Immature natural killer cell (primary cell): ENCODE measurements around the gene SCEL. TPM values are rescaled to one million over a fixed set of nuclear protein-coding genes. Genes with fewer than 3 reads are reported as not detected.

Source experiments
- DNase-seq, 3 donors: peaks; one replicate each; pipeline ENCODE4 v3.0.0; 2022; ENCODE audit warnings: mixed read lengths in 1 of 3
- H3K27ac Mint-ChIP-seq, 6 donors: one replicate each; pipeline ENCODE4 v1.8.0; 2020; ENCODE audit warnings: mixed read lengths in 6 of 6, mild to moderate bottlenecking in 5 of 6, inconsistent platforms in 4 of 6, moderate library complexity in 3 of 6
- H3K27me3 Mint-ChIP-seq, 3 donors: one replicate each; pipeline ENCODE4 v1.8.0; 2020 to 2021; ENCODE audit warnings: low read depth in 3 of 3, mild to moderate bottlenecking in 3 of 3, mixed read lengths in 3 of 3, moderate library complexity in 3 of 3, inconsistent platforms in 1 of 3
- H3K36me3 Mint-ChIP-seq, 3 donors: one replicate each; pipeline ENCODE4 v1.8.0; 2020; ENCODE audit warnings: mixed read lengths in 3 of 3, inconsistent platforms in 2 of 3, mild to moderate bottlenecking in 2 of 3
- H3K4me1 Mint-ChIP-seq, 2 donors: one replicate each; pipeline ENCODE4 v1.8.0; 2020; ENCODE audit warnings: inconsistent platforms in 2 of 2, mild to moderate bottlenecking in 2 of 2, mixed read lengths in 2 of 2, moderate library complexity in 1 of 2
- H3K4me3 Mint-ChIP-seq, 5 donors: one replicate each; pipeline ENCODE4 v1.8.0; 2020; ENCODE audit warnings: mild to moderate bottlenecking in 5 of 5, mixed read lengths in 5 of 5, inconsistent platforms in 3 of 5, moderate library complexity in 3 of 5
- H3K9me3 Mint-ChIP-seq, 6 donors: one replicate each; pipeline ENCODE4 v1.8.0; 2020; ENCODE audit warnings: mild to moderate bottlenecking in 6 of 6, mixed read lengths in 6 of 6, inconsistent platforms in 4 of 6, moderate library complexity in 3 of 6
- polyA plus RNA-seq, 3 donors: library from polyadenylated mRNA; unstranded; fragments of 300-500 nt; fragmentation: Illumina TruSeq; gene quantifications; one replicate each; pipeline ENCODE4 v1.2.3, GENCODE V29; 2021

Gene SCEL
- polyA plus RNA-seq, 3 donors from 2014 or later = not detected

DNA sequence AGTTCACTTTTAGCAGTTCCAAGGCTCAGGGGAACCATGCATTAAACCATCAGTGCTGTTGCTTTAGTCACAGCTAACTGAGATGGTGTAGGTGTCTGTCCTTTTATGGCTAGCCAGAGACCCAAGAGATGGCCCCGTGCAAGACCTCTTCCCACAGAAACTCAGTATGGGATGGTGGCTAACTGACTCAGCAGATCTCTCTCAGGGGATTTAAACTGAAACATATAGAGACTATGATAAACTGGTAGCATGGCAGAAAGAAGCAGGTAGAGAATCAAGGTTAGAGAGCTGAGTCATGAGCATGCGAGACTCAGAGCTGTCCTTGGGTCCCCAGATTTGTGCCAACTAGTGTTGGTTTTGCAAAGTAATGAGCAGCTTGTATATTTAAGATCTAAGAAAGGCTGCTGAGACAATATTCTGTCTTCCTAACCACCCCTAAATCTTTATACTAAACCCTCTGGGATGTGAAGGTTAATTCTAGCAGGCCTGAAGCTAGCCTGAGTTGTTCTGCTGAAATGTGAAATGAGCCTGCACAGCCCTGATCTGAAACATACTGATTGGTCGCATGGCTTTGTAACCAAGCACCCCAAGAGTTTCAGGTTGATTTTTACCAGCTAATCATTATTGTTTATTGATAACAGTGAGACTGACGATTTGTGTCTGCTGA is 6.5 kb upstream of the SCEL start:
- H3K4me3 Mint-ChIP-seq = no peak overlapping the region
- peaks cover 0 to 7% (median 5%) of the 10 kb centered on the region in 3 donors for H3K27me3 Mint-ChIP-seq
- H3K4me1 Mint-ChIP-seq = no peaks in the 10 kb centered on the region
- no peaks in the 10 kb centered on the region for H3K36me3 Mint-ChIP-seq
- H3K27ac Mint-ChIP-seq = no peak overlapping the region
- peaks cover 0 to 3% (median 0%) of the 10 kb centered on the region in 6 donors for H3K9me3 Mint-ChIP-seq
- DNase-seq = no peak

DNA sequence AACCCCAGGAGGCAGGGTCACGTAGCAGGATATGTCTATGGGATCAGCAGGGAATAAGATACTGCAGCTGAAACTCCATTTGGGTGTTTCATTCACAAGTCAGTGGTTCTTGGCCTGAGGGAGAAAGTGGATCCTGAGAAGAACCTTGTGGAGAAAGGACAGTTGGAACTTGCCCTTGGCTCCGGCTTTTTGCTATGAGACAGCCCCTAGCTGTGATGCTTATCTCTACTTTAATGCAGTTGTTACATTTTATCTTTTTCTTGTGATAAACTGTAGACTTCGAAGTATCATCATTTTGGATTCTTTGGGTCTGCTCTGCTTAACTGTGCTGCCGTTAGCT is 6.0 kb upstream of the SCEL start:
- Mint-ChIP-seq H3K4me1 (no peaks in the 10 kb centered on the region), H3K27ac (no peak overlapping the region), H3K9me3 (peaks cover 0 to 3% (median 0%) of the 10 kb centered on the region in 6 donors), H3K27me3 (peaks cover 0 to 7% (median 5%) of the 10 kb centered on the region in 3 donors), H3K4me3 (no peak overlapping the region), H3K36me3 (no peaks in the 10 kb centered on the region)
- no peak for DNase-seq

DNA sequence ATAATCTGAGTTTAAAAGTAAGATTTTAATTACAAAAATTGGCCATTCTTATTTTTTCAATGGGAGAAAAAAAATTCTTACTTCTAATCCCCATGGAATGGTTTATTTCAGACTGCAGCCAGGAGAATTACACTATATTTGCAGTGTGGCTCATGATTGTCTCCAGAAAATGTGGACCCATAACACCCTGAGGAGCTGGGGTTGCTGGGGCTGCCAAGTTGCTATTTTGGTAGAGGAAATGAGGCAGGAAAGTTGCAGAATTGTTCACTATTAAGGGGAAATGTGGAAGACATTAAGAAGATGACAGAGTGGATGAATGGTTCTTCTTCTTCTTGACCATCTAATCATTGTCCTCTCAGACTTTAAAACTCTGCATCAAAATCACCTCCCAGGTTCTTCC is 4.6 kb upstream of the SCEL start:
- H3K27ac Mint-ChIP-seq = no peak overlapping the region
- no peaks in the 10 kb centered on the region for H3K36me3 Mint-ChIP-seq
- H3K9me3 Mint-ChIP-seq = peaks cover 0 to 3% (median 0%) of the 10 kb centered on the region in 6 donors
- no peak for DNase-seq
- no peaks in the 10 kb centered on the region for H3K4me1 Mint-ChIP-seq
- H3K4me3 Mint-ChIP-seq = no peak overlapping the region
- peaks cover under 1 to 5% (median 5%) of the 10 kb centered on the region in 3 donors for H3K27me3 Mint-ChIP-seq

DNA sequence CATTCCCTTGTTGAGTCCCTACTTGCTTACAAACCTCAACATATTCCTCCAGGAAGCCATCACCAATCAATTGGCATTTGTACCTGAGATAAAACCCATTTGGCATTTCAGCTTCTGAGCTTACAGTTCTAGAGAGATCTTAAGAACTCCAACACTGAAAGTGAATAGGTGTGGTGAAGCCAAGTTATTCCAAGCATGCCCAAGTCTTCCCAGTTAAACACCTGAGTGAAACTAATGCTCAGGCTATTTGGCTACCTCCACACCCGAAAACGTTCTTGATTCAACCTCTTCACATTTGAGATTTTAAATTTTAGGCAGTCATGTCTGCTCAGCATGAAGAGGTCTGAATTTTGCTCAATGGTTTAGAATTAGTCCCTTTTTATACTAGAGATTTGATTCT is 2.5 kb upstream of the SCEL start:
- Mint-ChIP-seq H3K9me3 (peaks cover 0 to 3% (median 0%) of the 10 kb centered on the region in 6 donors), H3K4me1 (no peaks in the 10 kb centered on the region), H3K27me3 (peaks cover 2 to 5% (median 3%) of the 10 kb centered on the region in 3 donors), H3K27ac (no peak overlapping the region), H3K36me3 (no peaks in the 10 kb centered on the region), H3K4me3 (no peak overlapping the region)
- no peak for DNase-seq

DNA sequence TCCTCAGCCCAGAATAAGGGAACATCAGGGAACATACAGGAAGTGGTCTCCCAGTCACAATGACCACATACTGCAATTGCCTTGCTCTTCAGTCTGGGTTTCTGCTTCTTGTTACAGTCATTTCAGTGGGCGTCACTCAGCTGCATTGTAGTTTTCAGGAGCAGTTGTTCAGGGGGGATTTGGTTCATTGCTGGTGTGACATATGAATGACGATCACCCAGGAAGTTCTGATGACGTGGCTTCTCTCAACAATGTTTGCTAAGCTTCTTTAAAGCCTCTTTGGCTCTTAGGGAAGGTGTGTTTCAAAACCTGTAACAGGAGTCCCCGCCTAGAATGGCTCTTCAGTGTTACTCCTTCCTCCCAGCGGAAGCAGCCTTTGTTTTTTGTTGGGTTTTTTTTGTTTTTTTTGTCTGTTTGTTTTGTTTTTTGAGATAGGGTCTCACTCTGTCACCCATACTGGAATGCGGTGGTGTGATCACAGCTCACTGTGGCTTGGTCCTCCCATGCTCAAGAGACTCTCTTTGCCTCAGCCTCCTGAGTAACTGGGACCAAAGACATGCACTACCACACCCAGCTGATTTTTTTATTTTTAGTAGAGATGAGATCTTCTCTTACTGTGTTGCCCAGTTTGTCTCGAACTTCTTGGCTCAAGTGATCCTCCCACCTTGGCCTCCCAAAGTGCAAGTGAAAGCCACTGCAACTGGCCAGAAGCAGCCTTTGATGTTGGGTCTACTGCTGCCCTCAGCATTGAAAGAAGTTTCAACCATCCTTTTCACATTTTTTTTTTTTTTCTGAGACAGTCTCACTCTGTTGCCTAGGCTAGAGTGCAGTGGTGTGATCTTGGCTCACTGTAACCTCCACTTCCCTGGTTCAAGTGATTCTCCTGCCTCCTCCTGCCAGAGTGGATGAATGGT is 1.4 kb upstream of the SCEL start:
- no peak overlapping the region for H3K27ac Mint-ChIP-seq
- DNase-seq = no peak
- H3K27me3 Mint-ChIP-seq = peaks cover 3 to 4% (median 3%) of the 10 kb centered on the region in 3 donors
- H3K4me3 Mint-ChIP-seq = no peak overlapping the region
- no peaks in the 10 kb centered on the region for H3K36me3 Mint-ChIP-seq
- H3K4me1 Mint-ChIP-seq = no peaks in the 10 kb centered on the region
- peaks cover 0 to 3% (median 0%) of the 10 kb centered on the region in 6 donors for H3K9me3 Mint-ChIP-seq

DNA sequence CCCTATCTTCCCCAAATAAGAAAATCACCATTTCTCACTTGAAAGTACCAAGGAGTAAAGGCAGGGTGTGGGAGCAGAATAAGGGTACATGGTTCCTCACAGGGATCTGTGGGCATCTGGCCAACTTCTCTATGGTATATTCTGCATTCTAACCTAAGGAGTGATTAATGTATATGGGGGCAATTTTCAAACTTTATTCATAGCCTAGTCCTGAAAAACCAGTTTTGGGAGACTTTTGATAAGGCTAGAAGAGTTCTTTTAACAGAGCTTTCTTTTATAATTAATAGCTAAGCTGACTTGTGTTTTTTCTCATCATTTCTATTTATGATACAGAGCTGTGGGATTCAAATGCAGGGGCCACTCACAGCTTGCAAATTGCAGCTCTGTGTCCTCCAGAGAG is 852 bp downstream of the SCEL start:
- no peaks in the 10 kb centered on the region for H3K9me3 Mint-ChIP-seq
- no peaks in the 10 kb centered on the region for H3K36me3 Mint-ChIP-seq
- no peaks in the 10 kb centered on the region for H3K4me1 Mint-ChIP-seq
- H3K27me3 Mint-ChIP-seq = peaks cover 0 to 4% (median 1%) of the 10 kb centered on the region in 3 donors
- DNase-seq = no peak
- no peak overlapping the region for H3K4me3 Mint-ChIP-seq
- no peak overlapping the region for H3K27ac Mint-ChIP-seq

DNA sequence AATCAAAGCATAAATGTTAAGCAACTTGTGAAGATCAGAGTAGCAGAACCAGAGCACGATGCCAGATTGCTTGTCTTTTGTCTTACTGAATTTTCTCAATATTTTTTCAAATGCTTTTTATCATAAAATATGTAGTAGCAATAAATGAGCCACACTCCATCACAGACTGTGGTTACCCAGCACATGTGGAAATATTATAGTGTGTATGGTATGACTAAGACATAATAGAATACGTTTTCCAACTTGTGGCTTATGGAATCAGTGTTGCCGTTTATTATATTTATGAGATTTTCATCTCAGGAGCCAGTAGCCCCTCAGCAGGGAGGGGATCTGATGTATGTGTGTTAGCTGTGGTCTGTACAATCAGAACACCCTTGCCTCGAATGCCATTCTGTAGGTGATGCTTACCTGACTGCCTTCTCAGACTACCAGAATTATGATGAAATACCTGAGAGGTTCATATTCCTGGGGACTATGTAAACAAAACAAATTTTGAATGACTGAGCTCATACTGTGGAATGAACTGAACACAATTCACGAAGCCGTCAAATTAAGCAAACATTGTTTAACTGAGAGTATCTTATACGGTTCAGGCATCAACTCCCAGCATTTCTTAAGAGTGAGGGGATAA is 1.9 kb downstream of the SCEL start:
- no peaks in the 10 kb centered on the region for H3K9me3 Mint-ChIP-seq
- DNase-seq = no peak
- no peak overlapping the region for H3K4me3 Mint-ChIP-seq
- no peak overlapping the region for H3K27ac Mint-ChIP-seq
- H3K27me3 Mint-ChIP-seq = peaks cover 0 to 4% (median 1%) of the 10 kb centered on the region in 3 donors
- H3K36me3 Mint-ChIP-seq = no peaks in the 10 kb centered on the region
- H3K4me1 Mint-ChIP-seq = no peaks in the 10 kb centered on the region

DNA sequence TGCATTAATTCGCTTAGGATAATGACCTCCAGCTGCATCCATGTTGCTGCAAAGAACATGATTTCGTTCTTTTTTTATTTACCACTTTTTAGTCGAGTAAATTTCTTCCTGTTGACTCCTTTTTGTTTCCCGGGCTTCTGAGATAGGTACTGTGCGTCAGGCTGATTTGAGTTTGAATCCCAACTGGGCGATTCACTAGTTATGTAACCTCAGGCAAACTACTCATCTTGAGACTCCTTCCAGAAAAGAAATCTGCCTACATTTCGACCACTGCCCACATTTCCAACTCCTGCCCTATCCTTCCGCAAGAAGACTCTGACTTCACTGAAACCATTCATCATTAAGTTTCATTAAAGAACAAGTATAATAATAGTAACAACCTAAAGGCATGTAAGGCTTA is 8.2 kb downstream of the SCEL start:
- peaks cover 2 to 6% (median 4%) of the 10 kb centered on the region in 3 donors for H3K27me3 Mint-ChIP-seq

DNA sequence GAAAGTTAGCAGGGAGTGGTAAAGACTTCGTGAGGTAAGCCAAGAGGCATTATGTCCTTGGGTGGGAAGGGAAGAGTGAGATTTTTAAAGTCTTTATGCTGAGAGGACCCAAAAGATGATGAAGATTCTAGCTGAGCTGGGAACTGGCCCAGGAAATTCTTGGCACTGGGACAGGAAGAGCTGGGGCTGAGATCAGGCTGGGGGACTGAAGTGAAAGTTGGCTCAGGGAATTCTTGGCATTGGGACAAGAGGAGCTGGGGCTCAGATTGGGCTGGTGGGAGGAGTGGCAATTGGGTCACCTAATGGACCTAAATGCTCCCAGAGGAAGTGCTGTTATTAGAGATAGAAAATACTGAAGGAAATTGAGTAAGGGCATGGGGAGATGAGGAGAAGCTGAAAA is 8.8 kb downstream of the SCEL start:
- H3K27me3 Mint-ChIP-seq = peaks cover 2 to 6% (median 3%) of the 10 kb centered on the region in 3 donors
- no peaks in the 10 kb centered on the region for H3K9me3 Mint-ChIP-seq
- H3K27ac Mint-ChIP-seq = no peak overlapping the region
- DNase-seq = no peak
- no peaks in the 10 kb centered on the region for H3K36me3 Mint-ChIP-seq
- no peaks in the 10 kb centered on the region for H3K4me1 Mint-ChIP-seq
- no peak overlapping the region for H3K4me3 Mint-ChIP-seq

More for the DNA sequence above, 8.2 kb downstream of the SCEL start:
- Mint-ChIP-seq H3K27ac (no peak overlapping the region), H3K9me3 (no peaks in the 10 kb centered on the region), H3K4me1 (no peaks in the 10 kb centered on the region), H3K4me3 (no peak overlapping the region), H3K36me3 (no peaks in the 10 kb centered on the region)
- no peak for DNase-seq

DNA sequence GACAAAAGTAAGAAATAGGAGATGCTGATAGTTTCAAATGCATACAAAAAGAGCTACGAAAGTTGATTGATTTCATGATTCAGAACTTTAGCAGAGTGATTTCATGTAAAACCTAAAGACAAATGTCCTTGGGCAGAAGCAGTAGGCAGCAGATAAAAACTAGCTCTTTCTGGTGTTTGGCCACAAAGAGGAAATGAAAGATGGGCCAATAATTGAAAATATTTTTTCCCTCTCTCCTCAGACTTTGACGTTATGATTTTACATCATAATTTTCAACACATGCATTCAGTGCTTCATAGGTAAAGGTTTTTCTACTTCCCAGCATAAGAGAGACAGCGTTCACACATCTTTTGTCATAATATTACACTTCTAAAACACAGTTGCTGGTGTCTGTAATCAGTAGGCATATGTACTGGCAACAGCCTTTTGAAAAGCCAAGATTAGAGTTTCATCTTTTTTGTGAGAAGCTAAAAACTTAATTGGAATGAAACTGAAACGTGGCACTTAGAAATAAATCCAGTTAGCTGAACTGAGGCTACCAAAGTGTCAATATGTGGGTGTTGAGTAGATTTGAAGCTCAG is 9.3 kb downstream of the SCEL start:
- no peak for DNase-seq
- H3K4me1 Mint-ChIP-seq = no peaks in the 10 kb centered on the region
- H3K27ac Mint-ChIP-seq = no peak overlapping the region
- no peaks in the 10 kb centered on the region for H3K36me3 Mint-ChIP-seq
- H3K27me3 Mint-ChIP-seq = peaks cover 2 to 6% (median 3%) of the 10 kb centered on the region in 3 donors
- no peaks in the 10 kb centered on the region for H3K9me3 Mint-ChIP-seq
- no peak overlapping the region for H3K4me3 Mint-ChIP-seq

DNA sequence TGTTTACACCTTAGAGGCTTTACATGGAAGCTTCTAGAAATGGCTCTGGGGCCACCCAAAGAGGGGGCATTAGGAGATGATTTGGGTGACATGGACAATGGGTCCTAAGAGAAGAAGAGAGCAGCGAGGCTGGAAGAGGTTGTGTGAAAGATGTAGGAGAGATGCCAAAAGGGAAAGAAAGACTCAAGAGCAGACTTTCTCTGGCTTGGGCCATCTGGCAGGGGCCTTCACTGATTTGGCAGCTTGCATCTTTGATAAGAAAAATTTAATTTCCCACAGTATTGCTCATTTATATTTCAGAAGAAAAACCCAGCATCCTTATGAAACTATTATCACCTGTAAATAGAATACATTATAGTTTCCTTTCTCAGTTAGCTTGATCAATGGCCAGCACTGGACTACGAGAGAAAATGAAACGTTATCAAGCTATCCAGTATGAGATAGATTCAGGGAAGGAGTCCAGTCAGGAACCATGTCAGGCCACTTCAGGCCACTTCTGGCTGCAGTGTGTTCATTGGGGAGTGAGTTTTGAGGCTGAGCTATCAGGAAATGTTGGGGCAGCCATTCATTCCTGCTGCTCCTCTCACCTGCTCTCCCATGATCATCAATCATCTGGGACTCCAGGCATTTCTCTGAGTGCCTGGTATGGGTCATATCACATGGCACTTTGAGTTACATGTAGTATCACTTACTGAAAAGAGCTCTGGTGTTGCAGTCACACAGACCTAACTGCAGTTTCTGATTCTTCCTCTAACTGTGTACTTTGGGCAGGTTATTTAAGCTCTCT is 10.3 kb downstream of the SCEL start:
- Mint-ChIP-seq H3K27ac (no peak overlapping the region), H3K36me3 (no peaks in the 10 kb centered on the region), H3K4me3 (no peak overlapping the region), H3K27me3 (peaks cover 2 to 6% (median 4%) of the 10 kb centered on the region in 3 donors), H3K9me3 (no peaks in the 10 kb centered on the region), H3K4me1 (no peaks in the 10 kb centered on the region)
- no peak for DNase-seq

DNA sequence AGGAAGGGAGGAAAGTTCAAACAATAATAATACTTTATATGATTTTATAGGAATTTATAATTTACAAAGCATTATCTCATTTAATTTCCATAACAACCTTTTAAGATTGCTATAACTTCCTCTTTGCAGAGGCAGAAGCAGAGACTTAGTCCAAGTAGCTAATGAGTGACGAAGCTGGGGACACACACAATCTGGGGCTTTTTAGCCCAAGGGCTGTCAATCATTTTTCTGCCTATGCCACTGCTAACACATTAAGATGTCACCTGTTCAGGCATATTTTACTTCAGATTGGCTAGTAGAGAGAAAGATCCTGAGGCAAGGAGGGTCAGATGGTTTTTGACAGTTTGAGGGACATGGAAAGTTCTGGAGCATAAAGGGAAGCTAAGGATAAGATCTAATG is 12.6 kb downstream of the SCEL start:
- no peaks in the 10 kb centered on the region for H3K36me3 Mint-ChIP-seq
- peaks cover 2 to 6% (median 4%) of the 10 kb centered on the region in 3 donors for H3K27me3 Mint-ChIP-seq
- DNase-seq = no peak
- H3K9me3 Mint-ChIP-seq = no peaks in the 10 kb centered on the region
- H3K4me1 Mint-ChIP-seq = no peaks in the 10 kb centered on the region
- no peak overlapping the region for H3K4me3 Mint-ChIP-seq
- H3K27ac Mint-ChIP-seq = no peak overlapping the region

DNA sequence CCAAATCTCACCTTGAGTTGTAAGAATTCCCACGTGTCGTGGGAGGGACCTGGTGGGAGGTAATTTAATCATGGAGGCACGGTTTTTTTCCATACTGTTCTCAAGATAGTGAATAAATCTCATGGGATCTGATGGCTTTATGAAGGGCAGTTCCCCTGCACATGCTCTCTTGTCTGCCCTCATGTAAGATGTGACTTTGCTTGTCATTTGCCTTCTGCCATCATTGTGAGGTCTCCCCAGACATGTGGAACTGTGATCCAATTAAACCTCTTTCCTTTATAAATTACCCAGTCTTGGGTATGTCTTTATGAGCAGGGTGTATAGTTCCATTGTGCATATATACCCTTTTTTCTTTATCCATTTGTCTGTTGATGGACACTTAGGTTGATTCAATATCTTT is 13.1 kb downstream of the SCEL start:
- Mint-ChIP-seq H3K4me3 (no peak overlapping the region), H3K27ac (no peak overlapping the region), H3K36me3 (no peaks in the 10 kb centered on the region), H3K4me1 (no peaks in the 10 kb centered on the region), H3K9me3 (no peaks in the 10 kb centered on the region), H3K27me3 (peaks cover 2 to 6% (median 4%) of the 10 kb centered on the region in 3 donors)
- no peak for DNase-seq
